AG04449 (cell line): ENCODE measurements around the gene FAM200A.
A peak's percentile ranks its signal among the peaks of the same experiment; 100 is the strongest.
"Not testable (repeated sequence)": the region's sequence is repeated elsewhere in the genome, so short reads cannot be mapped to it uniquely, and the experiment has no call there.

ENCODE experiments used
- CTCF ChIA-PET: fragments of 350-600 bp; formaldehyde crosslinking; extraction: SDS; loops from one replicate; lab custom pipeline; 2021; ENCODE audit warnings: antibody characterized with exemption; lab: Yijun Ruan, JAX
- POLR2A ChIA-PET: fragments of 400-600, 350-600 bp; formaldehyde crosslinking; extraction: SDS; loops from one replicate; lab custom pipeline; 2020; ENCODE audit warnings: antibody characterized with exemption, inconsistent platforms; lab: Yijun Ruan, JAX
- DNase-seq: peaks from one replicate; pipeline ENCODE4 v3.0.0-alpha.2; 2010; ENCODE audit warnings: low read depth, low spot score
- H3K4me3 ChIP-seq: 2 replicates; pipeline ENCODE4 v1.5.1; 2011; ENCODE audit warnings: low read depth, mild to moderate bottlenecking, control low read depth, low read length
- CTCF ChIP-seq: IDR thresholded peaks from one replicate; pipeline ENCODE4 v1.5.1; 2011; ENCODE audit warnings: mild to moderate bottlenecking, moderate library complexity, low read length, control low read depth, inconsistent platforms; ENCODE audit not compliant: insufficient read depth; ENCODE audit errors: missing control alignments

The FAM200A gene

GRCh38 chr7:99521399-99521798 is 30.5 kb downstream of the FAM200A start:
- CTCF ChIA-PET = no interaction called here
- POLR2A ChIA-PET = no interaction called here
- no peak for TF ChIP-seq CTCF
- H3K4me3 ChIP-seq = no peak overlapping the region
- no peak for DNase-seq

- no peak for DNase-seq
- TF ChIP-seq CTCF = no peak
- H3K4me3 ChIP-seq = no peak overlapping the region
- ChIA-PET CTCF (interaction anchor here (1.2 to 1.5 kb wide), 4 partner anchors 9 to 179 kb away, joined by 3 to 4 read pairs (median 3); partner anchors contain the start of genes ZKSCAN5 and ZSCAN25), POLR2A (interaction anchor here (1.1 kb wide), 1 partner anchor 9 kb away, joined by 4 read pairs; the partner anchor contains the start of gene ZKSCAN5)
Measured at GRCh38 chr7:99514050-99514449, 37.9 kb downstream of the FAM200A start.

- peak overlapping the region; percentile 83 for H3K4me3 ChIP-seq
- ChIA-PET CTCF (interaction anchor here (0.9 to 2.2 kb wide), 2 partner anchors 9 to 111 kb away, joined by 3 to 6 read pairs; partner anchors contain the start of gene ZSCAN25), POLR2A (interaction anchor here (0.9 to 2.0 kb wide), 8 partner anchors 9 to 414 kb away, joined by 3 to 9 read pairs (median 4); partner anchors contain the start of genes CPSF4, FAM200A, PTCD1 and TRIM4)
- TF ChIP-seq CTCF = no peak
- no peak for DNase-seq
Measured at GRCh38 chr7:99505324-99505662, 46.6 kb downstream of the FAM200A start.

- ChIA-PET CTCF (interaction anchor here (0.9 to 2.2 kb wide), 2 partner anchors 10 to 112 kb away, joined by 3 to 6 read pairs; partner anchors contain the start of gene ZSCAN25), POLR2A (interaction anchor here (0.6 to 2.0 kb wide), 12 partner anchors 9 to 415 kb away, joined by 3 to 9 read pairs (median 4); partner anchors contain the start of genes BUD31, CPSF4, FAM200A and PDAP1)
- H3K4me3 ChIP-seq = peak within 1 kb of the TSS; percentile 83
- peak; percentile 5 for TF ChIP-seq CTCF
- peak; percentile 76 for DNase-seq
Measured at GRCh38 chr7:99504603-99505323, 47.2 kb downstream of the FAM200A start, which contains the start of gene ZKSCAN5. Gene ZKSCAN5 (plus strand): TSS chr7:99504662. CDS start chr7:99506045, 1,383 bp downstream.

- ChIA-PET CTCF (interaction anchor here (0.9 to 2.2 kb wide), 2 partner anchors 10 to 112 kb away, joined by 3 to 6 read pairs; partner anchors contain the start of gene ZSCAN25), POLR2A (interaction anchor here (0.6 to 2.0 kb wide), 11 partner anchors 10 to 415 kb away, joined by 3 to 9 read pairs (median 4); partner anchors contain the start of genes BUD31, CPSF4, FAM200A and PDAP1)
- peak overlapping the region; percentile 83 for H3K4me3 ChIP-seq
- TF ChIP-seq CTCF = no peak
- DNase-seq = no peak
Measured at GRCh38 chr7:99504281-99504602, 47.7 kb downstream of the FAM200A start.

- POLR2A ChIA-PET = interaction anchor here (1.9 kb wide), 1 partner anchor 116 kb away, joined by 5 read pairs; the partner anchor contains the start of gene ZSCAN25
- CTCF ChIA-PET = interaction anchor here (1.8 kb wide), 1 partner anchor 27 kb away, joined by 5 read pairs; no protein-coding TSS in a partner anchor
- peak overlapping the region; percentile 93 for H3K4me3 ChIP-seq
- not testable (repeated sequence) for DNase-seq
Measured at GRCh38 chr7:99501236-99501635, 50.7 kb downstream of the FAM200A start.
